Chondrocyte (in vitro differentiated cells): ENCODE data around the gene ANKRD34B. TPM values are rescaled to one million over a fixed set of nuclear protein-coding genes. Genes with fewer than 3 reads are reported as not detected.

ENCODE experiments used
- DNase-seq: peaks from one replicate; pipeline ENCODE4 v3.0.0; 2021; ENCODE audit warnings: mixed read lengths, low spot score
- H3K27ac Mint-ChIP-seq: one replicate; pipeline ENCODE4 v1.8.0; 2021; ENCODE audit warnings: mild to moderate bottlenecking, moderate library complexity, mixed read lengths; ENCODE audit not compliant: unreplicated experiment
- H3K27me3 Mint-ChIP-seq: 2 replicates; pipeline ENCODE4 v1.8.0; 2021; ENCODE audit warnings: low read depth, mixed read lengths
- H3K36me3 Mint-ChIP-seq: 2 replicates; pipeline ENCODE4 v1.8.0; 2021; ENCODE audit warnings: low read depth, mixed read lengths
- H3K4me1 Mint-ChIP-seq: 2 replicates; pipeline ENCODE4 v1.8.0; 2021; ENCODE audit warnings: low read depth, mild to moderate bottlenecking, mixed read lengths
- H3K4me3 Mint-ChIP-seq: one replicate; pipeline ENCODE4 v1.8.0; 2021; ENCODE audit warnings: mild to moderate bottlenecking, moderate library complexity, mixed read lengths; ENCODE audit not compliant: unreplicated experiment
- H3K9me3 Mint-ChIP-seq: 2 replicates; pipeline ENCODE4 v1.8.0; 2021; ENCODE audit warnings: low read depth, mixed read lengths
- total RNA-seq: library from RNA; stranded (reverse); gene quantifications from 3 replicates; pipeline ENCODE4 v1.2.1, GENCODE V29; 2021
- TF ChIP-seq, protein P1 (sequence below): fragments of 200-600 bp; sonication (generic); IDR thresholded peaks from 2 replicates; pipeline ENCODE4 v1.5.0; 2021; ENCODE audit warnings: antibody characterized with exemption, mild to moderate bottlenecking, moderate library complexity

Gene ANKRD34B
- total RNA-seq, 1 donor from 2014 or later, result not detected

DNA sequence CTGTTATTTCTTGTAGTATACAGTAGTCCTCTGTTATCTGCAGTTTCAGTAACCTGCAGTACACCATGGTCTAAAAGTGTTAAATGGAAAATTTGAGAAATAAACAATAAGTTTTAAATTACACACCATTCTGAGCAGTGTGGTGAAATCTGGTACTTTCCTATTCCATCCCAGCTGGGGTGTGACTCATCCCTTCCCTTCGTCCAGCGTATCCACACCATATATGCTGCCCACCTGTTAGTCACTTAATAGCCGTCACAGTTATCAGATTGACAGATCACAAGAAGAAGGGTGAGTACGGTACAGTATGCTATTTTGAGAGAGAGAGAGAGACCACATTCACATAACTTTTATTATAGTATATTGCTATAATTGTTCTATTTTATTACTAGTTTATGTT is 53.3 kb downstream of the ANKRD34B start:
- DNase-seq, result no peak
- no peaks in the 10 kb centered on the region for H3K27me3 Mint-ChIP-seq
- peaks cover 4% of the 10 kb centered on the region for H3K4me1 Mint-ChIP-seq
- H3K4me3 Mint-ChIP-seq, result no peak overlapping the region
- H3K36me3 Mint-ChIP-seq, result peaks cover 11% of the 10 kb centered on the region
- H3K27ac Mint-ChIP-seq, result no peak overlapping the region
- no peaks in the 10 kb centered on the region for H3K9me3 Mint-ChIP-seq
- TF ChIP-seq, protein P1, sequence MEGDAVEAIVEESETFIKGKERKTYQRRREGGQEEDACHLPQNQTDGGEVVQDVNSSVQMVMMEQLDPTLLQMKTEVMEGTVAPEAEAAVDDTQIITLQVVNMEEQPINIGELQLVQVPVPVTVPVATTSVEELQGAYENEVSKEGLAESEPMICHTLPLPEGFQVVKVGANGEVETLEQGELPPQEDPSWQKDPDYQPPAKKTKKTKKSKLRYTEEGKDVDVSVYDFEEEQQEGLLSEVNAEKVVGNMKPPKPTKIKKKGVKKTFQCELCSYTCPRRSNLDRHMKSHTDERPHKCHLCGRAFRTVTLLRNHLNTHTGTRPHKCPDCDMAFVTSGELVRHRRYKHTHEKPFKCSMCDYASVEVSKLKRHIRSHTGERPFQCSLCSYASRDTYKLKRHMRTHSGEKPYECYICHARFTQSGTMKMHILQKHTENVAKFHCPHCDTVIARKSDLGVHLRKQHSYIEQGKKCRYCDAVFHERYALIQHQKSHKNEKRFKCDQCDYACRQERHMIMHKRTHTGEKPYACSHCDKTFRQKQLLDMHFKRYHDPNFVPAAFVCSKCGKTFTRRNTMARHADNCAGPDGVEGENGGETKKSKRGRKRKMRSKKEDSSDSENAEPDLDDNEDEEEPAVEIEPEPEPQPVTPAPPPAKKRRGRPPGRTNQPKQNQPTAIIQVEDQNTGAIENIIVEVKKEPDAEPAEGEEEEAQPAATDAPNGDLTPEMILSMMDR, result no peak

DNA sequence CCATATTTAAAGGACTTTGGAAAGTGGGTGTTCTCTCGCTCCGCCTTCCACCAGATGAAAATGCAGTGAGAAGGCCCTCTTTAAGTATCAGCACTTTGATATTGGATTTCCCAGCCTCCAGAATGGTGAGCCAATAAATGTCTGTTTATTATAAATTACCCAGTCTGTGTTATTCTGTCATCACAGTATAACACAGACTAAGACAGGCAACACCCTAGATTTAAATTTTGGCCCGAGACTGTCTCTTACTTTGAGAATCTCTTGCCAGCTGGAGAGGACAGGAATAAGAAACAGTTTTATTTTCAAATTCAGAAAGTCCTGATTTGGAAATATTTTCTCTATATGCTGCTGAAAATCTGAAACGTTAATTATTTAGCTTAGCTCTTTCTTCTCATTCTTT is 60.7 kb downstream of the ANKRD34B start:
- TF ChIP-seq, protein P1, result no peak

DNA sequence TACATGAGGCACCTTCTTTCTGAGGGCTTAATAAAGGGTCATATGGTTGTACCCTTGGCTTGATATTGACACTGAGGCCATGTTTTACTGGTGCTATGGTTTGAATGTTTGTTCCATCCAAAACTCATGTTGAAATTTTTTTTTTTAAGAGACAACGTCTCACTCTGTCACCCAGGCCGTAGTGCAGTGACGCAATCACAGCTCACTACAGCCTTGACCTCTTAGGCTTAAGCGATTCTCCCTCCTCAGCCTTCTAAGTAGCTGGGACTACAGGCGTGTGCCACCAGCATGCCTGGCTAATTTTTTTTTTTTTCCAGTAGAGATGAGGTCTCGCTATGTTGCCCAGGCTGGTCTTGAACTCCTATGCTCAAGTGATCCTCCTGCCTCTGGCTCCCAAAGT is 61.2 kb downstream of the ANKRD34B start:
- DNase-seq, result no peak
- Mint-ChIP-seq H3K27me3 (no peaks in the 10 kb centered on the region), H3K27ac (no peak overlapping the region), H3K36me3 (peaks cover 13% of the 10 kb centered on the region), H3K4me1 (no peaks in the 10 kb centered on the region), H3K4me3 (no peak overlapping the region), H3K9me3 (no peaks in the 10 kb centered on the region)
- TF ChIP-seq, protein P1, result no peak

More for the DNA sequence above, 60.7 kb downstream of the ANKRD34B start:
- Mint-ChIP-seq H3K27ac (no peak overlapping the region), H3K4me3 (no peak overlapping the region), H3K4me1 (no peaks in the 10 kb centered on the region), H3K27me3 (no peaks in the 10 kb centered on the region), H3K36me3 (peaks cover 13% of the 10 kb centered on the region), H3K9me3 (no peaks in the 10 kb centered on the region)
- no peak for DNase-seq

DNA sequence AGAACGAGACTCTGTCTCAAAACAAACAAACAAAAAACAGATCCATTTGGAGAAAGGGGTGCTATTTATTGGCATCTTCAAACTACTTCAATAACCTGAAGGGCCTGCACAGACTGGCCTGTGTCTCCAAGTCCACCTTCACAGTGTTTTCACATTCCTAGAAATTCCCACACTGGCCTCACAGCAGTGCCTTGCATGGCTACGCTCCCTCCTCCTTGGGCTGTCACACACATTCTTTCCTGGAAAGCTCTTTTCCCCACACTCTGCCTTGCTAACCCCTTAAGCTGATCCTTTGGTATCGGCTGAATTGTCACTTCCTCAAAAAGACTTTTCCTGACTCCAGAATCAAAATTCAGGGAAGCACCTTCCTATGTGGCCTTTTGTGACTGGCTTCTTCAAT is 62.4 kb downstream of the ANKRD34B start:
- no peaks in the 10 kb centered on the region for H3K9me3 Mint-ChIP-seq
- H3K36me3 Mint-ChIP-seq, result peaks cover 8% of the 10 kb centered on the region
- no peak overlapping the region for H3K4me3 Mint-ChIP-seq
- H3K27me3 Mint-ChIP-seq, result no peaks in the 10 kb centered on the region
- DNase-seq, result no peak
- H3K4me1 Mint-ChIP-seq, result no peaks in the 10 kb centered on the region
- TF ChIP-seq, protein P1, result no peak
- H3K27ac Mint-ChIP-seq, result no peak overlapping the region

Other genes with a start within 250 kb of the ANKRD34B start
- gene ZFYVE16, start 162.2 kb downstream of the ANKRD34B start, total RNA-seq, result 52.6 to 67.7 TPM (median 56.3 TPM) in 3 replicates
- gene FAM151B, start 82.2 kb downstream of the ANKRD34B start, total RNA-seq, result 5.7 to 7.1 TPM (median 7.1 TPM) in 3 replicates
- 11.6 to 16.1 TPM (median 11.9 TPM) in 3 replicates for gene MSH3, start 84.4 kb upstream of the ANKRD34B start, total RNA-seq
- gene DHFR, start 84.7 kb upstream of the ANKRD34B start, total RNA-seq, result 13.4 to 41.2 TPM (median 14.1 TPM) in 3 replicates